Measurements from ENCODE around the gene DGKE.

The DGKE gene

DNA sequence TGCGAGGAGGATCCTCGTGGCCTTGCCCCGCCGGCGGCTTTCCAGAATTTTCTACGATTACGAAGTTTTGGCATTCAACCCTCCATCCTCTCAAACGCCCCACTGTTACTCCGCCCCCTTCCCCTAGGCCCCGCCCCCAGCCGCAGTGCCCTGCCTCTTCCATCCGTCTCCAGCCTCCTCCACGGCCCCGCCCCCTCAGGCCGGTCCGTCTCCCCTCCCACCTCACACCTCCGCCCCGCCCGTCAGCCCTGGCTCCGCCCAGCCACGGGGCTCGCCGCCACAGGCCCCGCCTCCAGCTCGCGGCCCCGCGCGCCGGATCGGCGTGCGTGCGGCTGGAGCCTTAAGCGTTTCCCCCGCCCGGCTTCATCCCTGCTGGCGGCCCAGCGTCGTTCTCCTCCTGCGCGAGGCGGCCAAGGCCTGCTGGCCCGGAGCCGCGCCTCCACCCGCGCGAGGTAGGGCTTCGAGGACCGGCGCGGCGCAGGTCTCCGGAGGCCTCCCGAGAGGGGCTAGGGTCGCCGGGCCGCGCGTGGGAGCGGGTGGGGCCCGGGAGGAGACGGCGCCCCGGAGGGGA lies at the start of gene DGKE, which contains the start of gene C17orf67:
DGKE (plus strand) TSS at position 343 of the 571 bp plus-strand sequence. CDS start 645 bp downstream, outside the sequence.
C17orf67 (minus strand) TSS at position 112 of the 571 bp plus-strand sequence. CDS start 18,110 bp downstream, outside the sequence.
- peak; percentile 53 for DNase-seq (ENCODE audit: low read depth)

DNA sequence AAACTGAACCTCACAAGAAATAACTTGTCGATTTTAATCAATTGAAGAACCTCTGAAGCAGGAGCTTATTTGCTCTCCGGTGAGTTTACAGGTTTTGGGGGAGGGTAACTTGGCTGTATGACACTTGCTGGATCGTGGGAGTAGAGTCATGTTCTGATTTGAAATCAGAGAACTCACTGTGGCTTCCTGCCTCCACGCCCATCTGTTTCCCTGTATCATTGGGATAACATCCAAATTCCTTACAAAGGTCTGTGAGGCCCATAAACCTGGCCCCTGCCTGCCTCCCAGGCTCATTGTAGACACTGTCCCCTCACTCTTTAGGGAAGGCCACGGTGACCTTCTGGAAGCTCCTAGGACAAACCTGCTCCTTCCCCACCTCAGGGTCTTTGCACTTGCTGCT lies 48.5 kb upstream of the DGKE start:
- no peak for DNase-seq (ENCODE audit: low read depth)

DNA sequence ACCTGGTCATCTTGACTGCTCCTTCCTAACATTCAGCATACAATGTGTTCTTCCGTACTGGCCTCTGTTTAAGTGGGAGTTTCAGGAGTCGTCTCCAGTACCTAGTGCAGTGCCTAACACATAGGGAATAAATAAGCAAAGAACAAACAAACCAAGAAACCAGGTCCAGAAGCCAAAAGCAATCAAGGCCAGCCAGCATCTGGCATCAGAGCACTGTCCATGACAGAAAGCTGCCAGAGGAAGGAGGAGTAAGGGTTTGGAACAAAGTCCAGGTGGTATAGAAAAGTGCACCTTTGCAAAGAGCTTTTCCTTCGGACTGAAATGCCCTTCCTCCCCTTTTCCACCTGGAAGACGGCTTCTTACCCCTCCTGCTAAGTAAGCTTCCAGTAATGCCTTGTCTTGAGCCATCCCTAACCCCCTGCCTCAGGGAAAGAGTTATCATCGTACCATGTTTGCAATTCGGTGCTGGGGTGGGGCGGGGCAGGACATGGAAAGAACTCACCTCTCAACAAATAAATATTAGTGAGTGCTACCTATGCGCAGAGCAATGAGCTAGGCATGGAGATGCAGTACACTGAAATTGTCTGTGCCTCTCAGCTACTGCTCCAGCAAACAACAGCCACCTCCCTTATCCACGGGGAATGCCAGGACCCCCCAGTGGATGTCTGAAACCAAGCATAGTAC lies 47.8 kb upstream of the DGKE start:
- no peak for DNase-seq (ENCODE audit: low read depth)

DNA sequence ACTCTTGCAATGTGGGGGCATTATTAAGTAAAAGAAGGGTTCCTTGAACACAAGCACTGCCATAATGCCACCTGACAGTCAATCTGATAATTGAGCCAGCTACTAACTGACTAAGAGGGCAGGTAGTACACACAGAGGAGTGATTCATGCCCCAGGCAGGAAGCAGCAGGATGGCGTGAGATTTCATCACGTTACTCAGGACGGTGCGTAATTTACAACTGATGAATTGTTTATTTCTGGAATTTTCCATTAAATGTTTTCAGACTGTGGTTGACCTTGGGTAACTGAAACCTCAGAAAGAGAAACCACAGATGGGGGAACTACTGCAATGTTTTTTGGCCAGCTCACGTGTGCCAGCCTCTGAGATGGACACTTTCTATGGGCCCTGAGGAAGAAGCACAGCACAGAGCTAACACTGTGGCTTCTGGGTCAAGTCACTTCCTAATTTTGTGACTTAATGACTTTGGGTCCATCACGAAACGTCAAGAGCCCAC lies 46.9 kb upstream of the DGKE start:
- DNase-seq (ENCODE audit: low read depth) = peak; percentile 91

DNA sequence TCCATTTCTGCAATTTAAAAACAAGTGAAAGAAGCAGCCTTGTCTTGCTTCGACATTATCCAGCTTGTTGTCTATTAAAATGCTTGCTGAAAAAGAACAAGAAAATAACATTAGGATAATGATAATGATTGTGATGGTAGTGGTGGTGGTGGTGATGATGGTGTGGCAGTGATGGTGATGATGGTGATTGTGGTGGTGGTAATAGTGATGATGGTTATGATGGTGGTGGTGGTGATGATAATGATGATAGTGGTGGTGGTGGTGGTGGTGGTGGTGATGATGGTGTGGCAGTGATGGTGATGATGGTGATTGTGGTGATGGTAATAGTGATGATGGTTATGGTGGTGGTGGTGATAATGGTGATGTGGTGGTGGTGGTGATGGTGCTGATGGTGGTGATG lies 41.7 kb upstream of the DGKE start:
- DNase-seq (ENCODE audit: low read depth) = no peak

DNA sequence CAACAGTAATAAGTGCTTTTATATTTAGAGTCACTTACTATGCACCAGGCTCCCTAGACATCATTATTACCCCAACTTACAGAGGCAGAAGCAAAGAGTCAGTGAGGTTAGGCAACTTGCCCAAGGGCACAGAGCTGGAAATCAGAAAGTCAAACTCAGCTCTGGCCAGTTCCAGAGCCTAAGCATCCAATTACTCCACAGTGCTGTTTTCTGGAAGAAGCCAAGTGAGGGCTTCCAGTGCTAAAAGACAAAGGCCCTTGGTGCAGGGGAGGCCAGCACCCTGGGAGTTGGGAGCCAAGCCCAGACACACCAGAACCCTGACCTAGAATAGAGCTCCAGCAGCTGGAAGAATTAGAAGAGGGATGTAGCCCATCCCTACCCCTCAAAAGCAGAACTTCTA lies 40.4 kb upstream of the DGKE start:
- no peak for DNase-seq (ENCODE audit: low read depth)

DNA sequence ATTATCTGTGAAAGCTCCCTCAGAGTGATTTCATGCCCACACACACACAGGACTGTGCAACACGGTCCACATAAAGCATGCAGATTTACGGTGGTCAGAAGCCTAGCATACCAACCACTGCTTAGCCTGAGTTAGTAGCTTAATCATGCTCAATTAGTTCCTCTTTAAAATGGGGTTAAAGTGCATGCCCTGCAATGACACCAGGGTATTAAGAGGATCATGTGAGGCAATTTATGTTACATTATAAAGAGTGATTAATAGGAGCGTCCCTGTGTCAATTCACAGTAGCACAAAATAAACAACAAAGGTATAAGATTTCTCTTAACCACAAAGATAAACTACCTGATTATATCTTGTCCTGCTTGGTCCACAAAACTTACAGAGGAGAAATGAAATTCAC lies 40.0 kb upstream of the DGKE start:
- DNase-seq (ENCODE audit: low read depth) = no peak

DNA sequence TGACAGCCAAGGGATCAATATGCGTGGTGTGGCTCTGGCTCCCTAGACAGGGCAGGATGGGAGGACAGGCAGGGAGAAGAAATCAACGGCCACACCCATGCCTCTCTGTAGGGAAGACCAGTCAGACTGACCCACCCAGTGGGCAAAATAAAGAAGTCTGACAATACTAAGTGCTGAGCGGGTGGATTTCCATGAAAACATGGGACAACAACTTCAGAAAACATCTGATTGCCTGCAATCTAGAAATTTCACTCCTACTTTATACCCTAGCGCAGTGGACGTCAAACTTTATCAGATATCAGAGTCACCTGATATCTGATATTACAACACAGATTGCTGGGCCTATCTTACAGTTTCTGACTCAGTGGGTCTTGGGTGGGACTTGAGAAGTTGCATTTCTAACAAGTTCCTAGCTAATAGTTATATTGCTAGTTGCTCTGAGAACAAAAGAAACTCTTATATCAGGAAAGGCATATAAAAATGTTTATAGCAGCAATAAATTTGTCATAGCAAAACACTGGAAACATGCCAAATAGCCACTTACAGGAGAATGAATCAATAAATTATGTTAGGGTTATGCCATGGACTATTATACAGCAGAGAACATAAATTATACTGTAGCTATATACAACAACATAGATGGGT lies 38.6 kb upstream of the DGKE start:
- DNase-seq (ENCODE audit: low read depth) = no peak

DNA sequence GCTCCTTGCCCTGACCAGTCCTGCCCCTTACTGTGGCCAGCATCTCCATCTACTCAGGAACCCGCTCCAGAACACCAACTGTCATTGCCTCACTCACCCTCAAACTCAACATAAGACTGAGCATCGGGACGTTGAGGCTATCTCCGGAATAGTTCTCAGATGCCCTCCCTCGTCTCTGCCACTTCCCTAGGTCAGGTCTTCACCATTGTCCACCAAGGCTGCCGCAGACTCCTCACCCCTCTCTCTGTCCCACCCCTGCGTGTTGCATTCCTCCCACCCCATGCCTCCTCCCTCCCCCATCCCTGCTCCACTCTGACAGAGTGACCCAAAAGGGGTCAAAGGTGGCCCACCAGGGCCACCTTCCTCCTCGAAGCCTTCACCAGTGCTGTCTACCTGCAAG lies 37.4 kb upstream of the DGKE start:
- DNase-seq (ENCODE audit: low read depth) = no peak

DNA sequence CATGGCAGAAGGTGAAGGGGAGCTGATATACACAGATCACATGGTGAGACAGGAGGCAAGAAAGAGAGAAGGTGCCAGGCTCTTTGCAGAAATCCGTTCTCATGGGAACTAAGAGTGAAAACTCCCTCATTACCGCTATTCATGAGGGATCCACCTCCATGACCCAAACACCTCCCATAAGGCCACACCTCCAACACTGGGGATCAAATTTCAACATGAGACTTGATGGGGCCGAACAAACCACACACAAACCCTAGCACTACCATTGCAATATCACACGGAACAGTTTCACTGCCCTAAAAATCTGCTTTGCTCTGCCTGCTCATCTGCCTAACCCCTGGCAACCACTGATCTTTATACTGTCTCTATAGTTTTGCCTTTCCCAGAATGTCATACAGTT lies 35.0 kb upstream of the DGKE start:
- DNase-seq (ENCODE audit: low read depth) = no peak

DNA sequence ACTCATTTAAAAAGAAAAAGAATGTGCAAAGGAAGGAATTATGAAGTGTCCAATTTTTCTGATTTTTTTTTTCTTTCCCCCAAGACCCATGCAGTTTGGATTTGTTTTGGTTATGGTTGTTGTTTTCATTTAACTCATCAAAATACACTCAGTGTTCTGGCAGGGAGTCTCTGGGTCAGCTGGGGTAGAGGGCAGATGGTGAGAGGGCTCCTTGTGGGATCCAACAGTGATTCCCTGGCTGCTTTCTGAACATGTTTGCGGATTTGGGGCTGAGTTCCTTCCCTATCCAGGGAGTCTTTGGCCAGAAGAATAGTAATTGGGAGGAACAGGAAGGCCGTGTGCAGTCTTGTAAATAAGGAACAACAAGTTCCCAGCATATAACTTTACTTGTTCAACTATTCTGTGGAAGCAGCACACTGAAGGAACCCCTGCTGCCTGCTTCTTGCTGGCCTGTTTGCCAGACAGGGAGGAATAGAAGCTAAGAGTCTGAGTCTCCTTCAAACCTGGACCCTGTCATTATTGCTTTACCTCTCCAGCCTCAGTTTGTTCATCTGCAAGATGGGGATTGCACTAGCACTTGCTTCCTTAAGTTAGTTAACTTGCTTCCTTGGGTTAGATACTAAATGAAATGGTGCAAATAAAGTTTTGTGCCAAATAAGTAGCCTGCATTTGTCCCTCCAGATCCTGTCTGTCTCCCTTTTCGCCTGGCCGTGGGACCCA lies 32.3 kb upstream of the DGKE start:
- no peak for DNase-seq (ENCODE audit: low read depth)

DNA sequence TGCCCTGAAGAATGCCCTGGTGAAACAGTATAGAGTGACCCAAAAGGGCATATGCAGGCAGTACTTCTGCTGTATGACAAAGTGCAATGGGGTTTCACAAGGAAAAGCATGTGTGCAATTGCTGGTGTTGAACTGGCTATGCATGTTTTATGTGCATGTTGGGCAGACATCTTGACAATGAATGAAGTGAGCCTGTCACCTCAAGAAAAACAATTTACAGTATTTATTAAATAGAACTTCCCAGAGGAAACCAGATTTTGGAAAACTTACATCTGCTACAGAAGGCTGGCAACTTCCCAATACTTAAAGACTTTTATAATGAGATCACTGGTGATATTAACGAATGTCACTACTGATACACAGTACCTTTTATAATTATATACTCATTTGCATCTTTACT lies 30.9 kb upstream of the DGKE start:
- no peak for DNase-seq (ENCODE audit: low read depth)

DNA sequence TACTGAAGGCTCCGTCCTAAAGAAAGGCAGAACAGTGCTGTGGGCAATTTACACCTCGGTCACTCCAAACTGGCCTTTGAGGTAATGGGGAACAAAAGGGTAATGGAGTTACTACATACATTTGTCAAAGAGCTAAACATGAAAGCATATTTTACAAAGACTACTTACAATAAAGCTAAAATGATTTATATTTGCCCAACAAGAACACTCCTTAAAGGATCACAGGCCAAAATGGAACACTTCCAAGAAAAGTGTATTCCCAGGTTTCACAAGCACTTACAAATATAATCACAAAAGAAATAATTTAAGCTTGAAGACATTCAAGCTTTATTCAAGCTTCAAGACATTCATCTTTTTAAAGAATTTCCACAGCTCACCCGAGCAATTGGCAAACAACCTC lies 29.5 kb upstream of the DGKE start:
- no peak for DNase-seq (ENCODE audit: low read depth)

DNA sequence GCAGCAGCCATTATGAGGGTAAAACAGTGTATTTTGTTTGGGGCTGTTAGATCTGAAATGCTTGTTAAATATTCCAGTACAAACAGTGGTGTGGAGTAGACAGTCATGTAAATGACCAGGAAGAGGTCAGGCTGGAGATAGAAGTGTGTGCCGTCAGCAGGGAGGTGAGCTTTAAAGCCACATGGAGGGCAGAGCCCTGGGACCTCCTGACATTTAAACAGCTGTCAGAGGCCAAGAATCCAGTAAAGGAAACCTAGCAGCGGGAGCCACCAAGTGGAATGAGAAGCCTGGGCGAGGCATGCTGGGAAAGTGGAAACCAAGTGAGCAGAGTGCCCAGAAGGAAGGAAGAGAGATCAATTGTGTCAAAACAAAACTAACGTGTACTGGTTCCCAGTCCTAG lies 27.0 kb upstream of the DGKE start:
- no peak for DNase-seq (ENCODE audit: low read depth)

DNA sequence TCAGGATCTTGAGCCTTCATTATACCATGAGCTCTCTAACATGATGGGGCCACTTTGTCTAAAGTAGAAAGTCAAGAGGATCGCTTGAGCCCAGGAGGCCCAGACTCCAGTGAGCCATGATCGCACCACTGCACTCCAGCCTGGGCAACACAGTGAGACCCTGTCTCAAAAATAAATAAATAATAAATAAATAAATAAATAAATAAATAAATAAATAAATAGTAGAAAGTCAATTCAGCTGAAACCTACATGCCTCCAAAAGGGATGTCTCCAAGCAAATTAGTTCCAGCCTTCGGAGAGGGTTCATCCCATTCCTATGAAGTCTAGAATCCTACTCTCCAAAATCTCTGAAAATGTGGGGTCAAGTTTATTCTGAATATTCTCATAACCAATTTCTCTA lies 26.2 kb upstream of the DGKE start:
- DNase-seq (ENCODE audit: low read depth) = no peak

DNA sequence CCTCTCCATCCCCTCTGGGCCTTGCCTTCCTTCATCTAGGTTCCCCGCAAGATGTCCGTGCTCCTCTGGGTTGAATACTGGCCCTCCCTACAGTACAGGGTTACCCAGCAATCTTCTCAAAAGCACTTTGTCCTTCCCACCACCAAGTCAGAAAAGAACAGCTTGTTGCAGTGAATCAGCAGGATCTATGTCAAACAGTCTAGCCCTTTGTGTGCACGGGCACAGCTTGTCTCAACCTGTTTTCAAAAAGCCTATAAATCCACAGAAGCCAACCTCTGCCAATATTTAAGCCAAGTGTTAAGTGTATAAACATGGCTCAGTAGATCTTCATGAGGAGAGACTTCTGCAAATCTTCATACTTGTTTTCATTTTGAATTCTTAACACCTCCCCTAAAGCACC lies 25.4 kb upstream of the DGKE start:
- DNase-seq (ENCODE audit: low read depth) = no peak

DNA sequence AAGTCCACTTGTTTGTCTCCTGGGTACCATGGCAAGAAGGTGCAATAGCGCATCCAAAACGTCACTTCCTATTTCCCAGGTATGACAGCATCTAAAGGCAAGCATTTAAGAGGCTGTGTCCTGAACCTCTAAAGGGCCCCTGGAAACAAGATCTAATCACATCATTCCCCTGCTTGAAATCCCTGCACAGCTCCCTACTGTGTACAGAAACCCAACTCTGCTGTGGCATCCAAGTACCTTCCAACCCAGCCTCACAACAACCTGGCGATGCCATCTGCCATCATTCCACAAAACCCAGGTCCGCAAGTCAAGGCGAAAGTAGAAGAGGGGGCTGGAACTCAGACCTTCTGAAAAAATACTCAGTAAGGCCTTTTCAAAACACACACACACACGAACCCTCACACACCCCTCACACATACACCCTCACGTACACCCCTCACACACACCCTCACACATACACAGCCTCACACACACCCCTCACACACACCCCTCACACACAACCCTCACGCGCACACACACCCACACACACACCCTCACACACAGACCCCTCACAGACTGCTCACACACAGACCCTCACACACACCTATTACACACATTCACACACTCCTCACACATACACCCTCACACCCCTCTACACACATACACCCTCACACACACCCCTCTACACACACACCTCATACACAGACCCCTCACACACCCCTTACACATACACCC lies 24.7 kb upstream of the DGKE start:
- DNase-seq (ENCODE audit: low read depth) = no peak

DNA sequence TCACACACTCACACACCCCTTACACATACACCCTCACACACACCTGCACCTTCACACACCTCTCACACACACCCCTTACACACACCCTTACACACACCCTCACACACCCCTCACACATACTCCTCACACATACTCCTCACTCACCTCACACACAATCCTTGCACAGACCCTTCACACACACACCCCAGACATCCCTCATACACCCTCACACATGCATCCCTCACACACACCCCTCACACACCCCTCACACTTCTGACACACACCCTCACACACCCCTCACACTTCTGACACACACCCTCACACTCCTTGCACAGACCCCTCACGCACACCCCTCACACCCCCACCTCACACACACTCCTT lies 24.2 kb upstream of the DGKE start:
- DNase-seq (ENCODE audit: low read depth) = no peak

DNA sequence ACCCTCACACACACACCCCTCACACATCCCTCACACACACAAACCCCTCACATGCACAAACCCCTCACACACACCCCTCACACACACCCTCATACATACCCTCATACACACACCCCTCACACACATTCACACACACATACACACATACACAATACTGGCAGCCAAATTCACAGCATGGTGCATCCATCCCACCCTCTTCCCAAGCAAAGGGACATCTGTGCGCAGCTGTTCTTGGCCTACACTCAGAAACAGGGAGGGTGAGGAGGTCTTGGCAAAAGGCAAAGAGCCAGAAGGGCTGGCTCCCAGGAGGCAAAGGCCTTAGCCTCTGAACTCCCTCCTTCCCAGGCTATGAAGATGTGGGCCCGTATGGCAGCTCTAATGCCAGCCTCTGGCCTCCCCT lies 23.6 kb upstream of the DGKE start:
- no peak for DNase-seq (ENCODE audit: low read depth)

DNA sequence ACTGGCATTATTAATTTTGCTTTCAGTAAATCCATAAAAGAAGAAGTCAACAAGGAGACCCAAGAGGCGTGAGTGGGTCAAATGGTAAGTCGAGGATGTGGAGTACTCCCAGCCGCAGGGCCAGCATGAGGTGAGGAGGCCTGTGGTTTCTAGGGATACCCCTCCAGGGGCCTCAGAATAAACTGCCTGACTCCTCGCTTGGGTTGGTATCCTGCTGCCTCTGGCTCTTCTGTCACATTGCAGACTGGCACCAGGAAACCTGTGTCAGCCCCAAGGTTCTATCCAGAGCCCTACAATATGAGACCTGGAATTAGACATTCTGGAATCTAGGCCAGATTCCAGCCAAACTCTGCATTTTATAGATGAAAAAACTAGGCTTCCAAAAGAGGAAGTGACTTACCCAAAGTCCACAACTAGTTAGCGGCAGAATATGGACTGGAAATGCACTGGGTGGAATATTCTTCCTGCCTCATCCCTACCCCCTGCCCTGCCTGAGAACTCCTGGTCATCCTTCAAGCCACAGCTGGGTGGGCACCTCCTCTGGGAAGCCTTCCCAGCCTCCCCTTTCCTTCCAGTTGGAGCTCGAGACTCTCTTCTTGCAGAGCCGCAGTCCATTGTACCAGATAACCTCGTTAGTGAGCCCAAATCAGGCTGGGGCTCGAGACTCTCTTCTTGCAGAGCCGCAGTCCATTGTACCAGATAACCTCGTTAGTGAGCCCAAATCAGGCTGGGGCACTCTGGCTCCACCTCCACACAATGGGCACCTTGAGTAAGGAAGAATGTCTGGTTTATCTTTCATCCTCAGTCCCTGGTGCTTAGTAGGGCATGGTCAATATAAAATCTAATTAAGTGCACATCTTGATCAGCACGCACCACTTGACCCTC lies 22.8 kb upstream of the DGKE start:
- no peak for DNase-seq (ENCODE audit: low read depth)

DNA sequence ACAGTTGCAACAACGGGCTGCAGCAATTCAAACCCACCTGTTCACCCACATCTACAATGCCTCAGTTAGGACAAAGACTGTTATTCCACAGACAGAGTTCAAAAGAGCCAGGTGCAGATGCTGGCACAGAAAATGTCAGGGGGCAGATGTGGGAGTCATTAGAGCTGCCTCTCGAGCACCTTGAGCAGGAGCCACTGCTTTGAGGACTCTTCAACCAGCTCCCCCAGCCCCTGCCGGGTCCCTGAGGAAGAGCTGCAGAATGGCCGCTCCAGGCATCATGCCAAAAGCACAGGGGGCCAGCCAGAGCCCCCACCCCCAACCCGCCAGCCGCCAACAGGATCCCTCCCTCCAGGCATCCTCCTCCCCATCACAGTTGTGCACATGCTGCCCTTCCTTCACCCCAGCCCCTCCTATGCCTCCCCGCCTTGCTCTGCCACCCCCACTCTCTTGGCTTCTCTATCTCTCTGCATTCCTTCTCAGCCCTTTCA lies 21.0 kb upstream of the DGKE start:
- DNase-seq (ENCODE audit: low read depth) = no peak
